K562 (cell line): Measurements from ENCODE around the gene FKBP15. TPM values are rescaled to one million over a fixed set of nuclear protein-coding genes. Genes with fewer than 3 reads are reported as not detected.
A peak's percentile ranks its signal among the peaks of the same experiment; 100 is the strongest.

Experiments
- HIVEP1 ChIP-seq: fragments of 250-450 bp; sonication (Bioruptor Pico); IDR thresholded peaks from 2 replicates; pipeline ENCODE4 v1.4.0; 2020; ENCODE audit warnings: mild to moderate bottlenecking
- ZBTB40 ChIP-seq, 2 experiments: fragments of 450-650 bp in 1 of 2; sonication (generic) in 1 of 2; formaldehyde crosslinking in 1 of 2; IDR thresholded peaks; 2 replicates each; pipeline versions ENCODE4 v1.7.1 to v1.9.0; 2016 to 2022; ENCODE audit warnings: inconsistent platforms in 1 of 2, mild to moderate bottlenecking in 1 of 2, missing genetic modification reagents in 1 of 2
- polyA plus RNA-seq, 8 experiments: library from polyadenylated mRNA; depleted of rRNA in 4 of 8; stranded (reverse) in 5 of 8; unstranded in 3 of 8; fragments of >200 nt; fragmentation: Nextera tagmentation in 2 of 8; fragmentation: Illumina TruSeq in 1 of 8; extraction: Ambion mirVana in 2 of 8; extraction: Trizol in 1 of 8; gene quantifications; 2 replicates each; pipeline versions ENCODE4 v1.2.1 to v1.2.3, GENCODE V29; 2011 to 2014; ENCODE audit warnings: inconsistent platforms in 1 of 8, missing spikeins in 1 of 8
- total RNA-seq, 7 experiments: library from RNA; depleted of rRNA in 6 of 7; stranded (reverse); fragments of >200 nt in 6 of 7; fragmentation: Illumina TruSeq in 2 of 7; extraction: Trizol in 2 of 7; gene quantifications; 2 replicates each; pipeline versions ENCODE4 v1.2.1 to v1.2.3, GENCODE V29; 2011 to 2021; ENCODE audit warnings: low replicate concordance in 1 of 7

FKBP15 gene
- total and polyA plus RNA-seq, 9 of the 15 experiments (the other 6 are each of a cell fraction or from before 2014, with no cell fraction given), result 8.7 to 38.0 (median 18.9) TPM

- TF ChIP-seq ZBTB40 (IDR thresholded peaks at IDR 0.05), result peak; percentile 88
- TF ChIP-seq ZBTB40 (CRISPR knock-in tag; IDR thresholded peaks at IDR 0.05), result no peak
- no peak for TF ChIP-seq HIVEP1 (CRISPR knock-in tag)
- TF ChIP-seq, all 486 proteins: peak for 1
Measured at GRCh38 chr9:113181165-113181564, 39.9 kb downstream of the FKBP15 start (continued).
